HepG2 (cell line): ENCODE measurements around the gene PRSS21. TPM values are rescaled to one million over a fixed set of nuclear protein-coding genes. Genes with fewer than 3 reads are reported as not detected.
A peak's percentile ranks its signal among the peaks of the same experiment; 100 is the strongest.

Experiments used
- ARID5B ChIP-seq: IDR thresholded peaks from 2 replicates; pipeline ENCODE4 v1.4.0; 2020; ENCODE audit warnings: mild to moderate bottlenecking, missing genetic modification reagents
- ASH2L ChIP-seq: fragments of 300-600, 200-600 bp; sonication (generic); IDR thresholded peaks from 2 replicates; pipeline ENCODE4 v1.7.0; 2017; ENCODE audit warnings: low read depth, mild to moderate bottlenecking, moderate library complexity, mixed read lengths, low read length; ENCODE audit not compliant: insufficient read length
- ELF4 ChIP-seq: sonication (generic); formaldehyde crosslinking; IDR thresholded peaks from 2 replicates; pipeline ENCODE4 v1.5.0; 2020; ENCODE audit warnings: missing genetic modification reagents, mild to moderate bottlenecking, moderate library complexity, borderline replicate concordance
- FOSL2 ChIP-seq: sonication (generic); formaldehyde crosslinking; IDR thresholded peaks from 2 replicates; pipeline ENCODE4 v1.4.0; 2020; ENCODE audit warnings: missing genetic modification reagents
- FOXP4 ChIP-seq: sonication (generic); formaldehyde crosslinking; IDR thresholded peaks from 2 replicates; pipeline ENCODE4 v1.4.0; 2020; ENCODE audit warnings: missing genetic modification reagents
- LCORL ChIP-seq, 2 experiments: fragments of 450-650 bp in 1 of 2; sonication (generic) in 1 of 2; formaldehyde crosslinking in 1 of 2; IDR thresholded peaks; 2 replicates each; pipeline versions ENCODE4 v1.5.0 to v1.6.1; 2017 to 2020; ENCODE audit warnings: antibody characterized with exemption in 1 of 2, missing genetic modification reagents in 1 of 2
- MAFK ChIP-seq, 2 experiments: IDR thresholded peaks in 1 of 2; conservative IDR thresholded peaks in 1 of 2; 2 replicates each; pipeline ENCODE4 v1.6.1; 2011; ENCODE audit warnings: improper control_type of control experiment in 2 of 2, low read length in 2 of 2
- MLLT10 ChIP-seq: sonication (generic); formaldehyde crosslinking; IDR thresholded peaks from 2 replicates; pipeline ENCODE4 v1.4.0; 2020; ENCODE audit warnings: missing genetic modification reagents
- RORA ChIP-seq: sonication (generic); formaldehyde crosslinking; IDR thresholded peaks from 2 replicates; pipeline ENCODE4 v1.5.0; 2020; ENCODE audit warnings: mild to moderate bottlenecking, missing genetic modification reagents, moderate library complexity
- TFE3 ChIP-seq: IDR thresholded peaks from 2 replicates; pipeline ENCODE4 v1.6.1; 2016
- ZHX2 ChIP-seq, 2 experiments: sonication (generic) in 1 of 2; formaldehyde crosslinking in 1 of 2; IDR thresholded peaks; 2 replicates each; pipeline versions ENCODE4 v1.6.1 to v1.9.0; 2014 to 2022; ENCODE audit warnings: antibody characterized with exemption in 1 of 2, borderline replicate concordance in 1 of 2, inconsistent platforms in 1 of 2, low read depth in 1 of 2, missing genetic modification reagents in 1 of 2
- ZNF558 ChIP-seq: sonication (generic); formaldehyde crosslinking; IDR thresholded peaks from 2 replicates; pipeline ENCODE4 v1.9.0; 2022; ENCODE audit warnings: mild to moderate bottlenecking, missing genetic modification reagents, borderline replicate concordance
- ZNF567 ChIP-seq: sonication (generic); formaldehyde crosslinking; IDR thresholded peaks from 2 replicates; pipeline ENCODE4 v1.8.1; 2023; ENCODE audit warnings: mild to moderate bottlenecking, missing genetic modification reagents, borderline replicate concordance
- ZNF792 ChIP-seq: IDR thresholded peaks from 2 replicates; pipeline ENCODE4 v1.6.1; 2016
- polyA plus RNA-seq, 8 experiments: library from polyadenylated mRNA; depleted of rRNA in 3 of 8; stranded (reverse) in 7 of 8; unstranded in 1 of 8; fragments of >200 nt; fragmentation: Illumina TruSeq in 4 of 8; extraction: Trizol in 4 of 8; gene quantifications; 2 replicates each; pipeline versions ENCODE4 v1.2.1 to v1.2.3, GENCODE V29; 2011 to 2016; ENCODE audit warnings: low read depth in 4 of 8, missing spikeins in 1 of 8, mixed read lengths in 1 of 8; ENCODE audit not compliant: insufficient read depth in 1 of 8
- total RNA-seq, 5 experiments: library from RNA; depleted of rRNA; stranded (reverse); fragments of >200 nt; fragmentation: Illumina TruSeq; extraction: Trizol; gene quantifications; 2 replicates each; pipeline ENCODE4 v1.2.3, GENCODE V29; 2016; ENCODE audit warnings: low read depth in 1 of 5

Gene PRSS21
- total and polyA plus RNA-seq, 2 of the 13 experiments (the other 11 are each of a cell fraction or from before 2014, with no cell fraction given), result not detected

GRCh38 chr16:2867987-2868789 lies 51.2 kb downstream of the PRSS21 start (continued):
- TF ChIP-seq ZHX2 (IDR thresholded peaks at IDR 0.05; ENCODE audit: low read depth) (peak; percentile 45; the same call in 1 of the 2 replicates), ZHX2 (CRISPR knock-in tag; IDR thresholded peaks at IDR 0.05; ENCODE audit: borderline replicate concordance) (no peak), RORA (CRISPR knock-in tag) (no peak), FOSL2 (CRISPR knock-in tag) (peak; percentile 43), ZNF558 (CRISPR knock-in tag) (no peak), ARID5B (CRISPR knock-in tag) (peak; percentile 78), FOXP4 (CRISPR knock-in tag) (peak; percentile 29; the same call in 1 of the 2 replicates), MLLT10 (CRISPR knock-in tag) (no peak), ASH2L (peak; percentile 68), MAFK (conservative IDR thresholded peaks at IDR 0.05 in 1 of 2, IDR thresholded peaks at IDR 0.05 in 1 of 2; ENCODE audit: low read length in 2 of 2) (no peak), TFE3 (peak; percentile 55; the same call in 1 of the 2 replicates), ZNF567 (CRISPR knock-in tag) (no peak), LCORL (IDR thresholded peaks at IDR 0.05) (no peak), LCORL (CRISPR knock-in tag; IDR thresholded peaks at IDR 0.05) (peak; percentile 74; the same call in 1 of the 2 replicates), ELF4 (CRISPR knock-in tag) (peak; percentile 76), ZNF792 (peak; percentile 76)
